Hippocampal formation (tissue), 2 donors: Measurements from ENCODE around the gene MRPL17.

Source experiments
- DNase-seq, 2 donors: peaks; one replicate each; lab custom pipeline; 2025; lab: John Stamatoyannopoulos, UW

MRPL17 gene

DNA sequence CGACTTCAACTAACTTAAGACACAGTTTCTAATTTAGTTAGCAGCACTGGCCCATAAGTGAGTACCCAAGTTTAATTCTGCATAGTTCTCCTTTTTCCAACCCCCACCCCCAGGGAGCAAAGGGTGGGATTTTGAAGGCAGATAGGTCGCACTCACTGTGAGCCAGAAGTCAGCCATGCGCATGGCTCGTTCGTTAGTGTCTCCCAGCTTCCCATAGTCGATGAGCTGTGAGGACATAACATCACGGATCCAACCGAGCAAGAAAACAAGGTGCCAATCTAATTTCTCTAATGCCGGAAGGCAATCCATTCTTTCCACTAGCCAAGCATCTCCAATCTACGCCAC lies 577 bp downstream of the MRPL17 start:
- DNase-seq = no peak

DNA sequence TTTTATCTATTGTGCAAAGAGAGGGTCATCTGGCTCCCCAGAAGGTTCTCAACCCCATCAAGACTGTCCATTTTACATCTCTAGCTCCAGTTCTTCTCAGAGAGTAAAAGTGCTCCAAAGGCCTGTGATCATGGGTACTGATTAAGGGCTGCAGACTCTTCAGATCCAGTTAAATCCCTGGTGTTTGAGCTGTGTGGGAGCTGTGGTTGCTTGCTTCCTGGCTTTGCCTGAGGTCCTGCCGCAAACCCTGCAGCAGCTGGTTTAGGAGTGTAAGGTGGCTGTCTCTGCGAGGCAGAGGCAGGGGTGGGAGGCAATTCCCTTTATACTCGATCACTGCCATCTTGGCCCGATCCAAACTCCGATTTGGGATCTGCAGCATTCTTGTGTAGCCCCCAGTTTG lies 1.2 kb downstream of the MRPL17 start:
- DNase-seq = no peak

DNA sequence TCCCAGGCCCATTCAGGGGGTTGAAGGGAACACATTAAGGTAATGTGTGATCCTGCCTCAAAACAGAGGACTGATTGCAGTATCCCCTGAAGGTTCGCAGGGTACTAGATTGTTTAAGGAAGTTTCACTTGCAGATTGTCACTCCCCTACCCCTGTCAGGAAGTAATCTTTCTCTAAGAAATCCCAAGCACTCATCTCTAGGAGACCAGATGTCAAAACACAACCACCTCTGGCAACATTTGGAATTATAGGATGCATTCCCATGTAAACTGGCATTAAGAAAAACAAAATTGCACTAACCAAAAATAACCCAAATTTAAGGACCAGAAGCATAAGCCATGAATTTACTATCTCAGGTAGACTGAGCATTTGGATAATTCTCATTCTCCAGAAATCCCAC lies 1.6 kb downstream of the MRPL17 start:
- no peak for DNase-seq

DNA sequence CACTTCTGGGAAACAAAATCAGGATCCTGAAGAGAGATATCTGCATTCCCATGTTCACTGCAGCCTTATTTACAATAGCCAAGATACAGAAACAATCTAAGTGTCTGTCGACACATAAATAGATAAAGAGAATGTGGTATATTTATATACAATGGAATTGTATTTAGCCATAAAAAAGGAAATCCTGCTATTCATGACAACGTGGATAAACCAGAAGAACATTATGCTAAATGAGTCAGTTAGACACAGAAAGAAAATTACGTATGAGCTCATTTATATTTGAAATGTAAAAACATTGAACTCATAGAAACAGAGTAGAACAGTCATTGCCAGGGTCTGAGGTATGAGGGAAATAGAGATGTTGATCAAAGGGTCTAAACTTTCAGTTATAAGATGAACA lies 6.1 kb downstream of the MRPL17 start:
- DNase-seq = no peak

DNA sequence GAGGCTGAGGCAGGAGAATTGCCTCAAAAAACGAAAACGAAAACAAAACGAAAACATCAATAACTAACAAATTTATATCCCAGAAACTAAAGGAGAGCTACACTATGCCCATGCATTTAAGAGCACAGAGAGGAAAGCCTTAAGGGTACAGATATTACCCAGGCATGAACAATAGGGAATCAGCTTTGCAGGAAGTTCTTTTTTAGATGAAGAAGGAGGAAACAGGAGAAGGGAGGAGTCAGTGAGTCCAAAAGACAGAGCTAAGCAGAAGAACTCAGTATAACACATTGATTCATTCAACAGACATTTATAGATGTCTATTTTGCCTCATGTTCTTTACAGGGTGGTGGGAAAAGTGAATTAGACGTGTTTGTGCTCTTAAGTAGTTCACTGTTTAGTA lies 8.3 kb downstream of the MRPL17 start:
- DNase-seq = no peak

DNA sequence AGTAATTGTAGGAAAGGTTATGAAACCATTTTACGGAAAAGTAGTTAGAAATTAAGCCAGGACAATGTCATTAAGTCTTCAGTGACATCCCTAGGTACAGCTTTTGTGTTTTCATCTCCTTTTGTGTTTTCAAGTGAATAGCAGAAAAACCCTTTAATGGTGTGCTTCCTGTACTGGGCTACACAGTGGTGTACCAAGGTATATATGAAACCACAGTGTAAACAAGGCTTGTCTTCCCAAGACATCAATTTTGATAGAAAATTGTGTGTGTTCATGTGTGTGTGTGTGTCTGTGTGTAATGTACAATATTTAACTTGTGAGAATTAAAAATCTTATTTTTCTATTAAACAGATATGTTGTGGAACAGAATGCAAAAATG lies 8.9 kb downstream of the MRPL17 start:
- no peak for DNase-seq

DNA sequence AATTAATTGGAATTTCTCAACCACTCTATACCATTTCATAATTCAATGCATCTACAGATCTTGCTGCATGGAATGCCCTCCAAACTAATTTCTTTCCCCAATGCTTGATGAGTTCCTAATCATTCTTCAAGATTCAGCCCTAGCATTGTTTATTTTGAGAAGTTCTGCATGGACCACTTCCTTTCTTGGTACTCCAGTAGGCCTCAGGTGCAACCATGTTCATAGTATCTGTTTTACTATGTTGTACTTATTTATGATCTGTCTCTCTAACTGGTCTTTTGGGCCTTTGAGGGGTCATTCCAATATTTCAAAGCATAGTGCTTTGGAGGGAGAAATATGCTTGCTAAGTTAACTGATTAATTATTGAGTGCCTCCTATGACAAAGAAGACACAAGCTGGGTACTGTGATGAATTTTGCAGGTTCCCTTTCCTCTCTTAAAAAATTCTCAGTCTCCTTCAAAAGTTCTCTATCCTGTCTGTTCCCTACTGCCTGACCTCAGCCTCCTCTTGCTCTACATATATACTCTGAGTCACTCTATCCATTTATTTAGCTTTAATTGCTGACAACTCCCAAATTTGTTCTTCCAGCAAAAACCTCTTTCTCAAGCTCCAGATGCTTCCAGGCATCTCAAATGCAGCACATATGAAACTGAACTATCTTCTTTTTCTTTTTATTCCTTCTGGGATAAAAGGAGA lies 9.5 kb downstream of the MRPL17 start:
- DNase-seq = no peak

DNA sequence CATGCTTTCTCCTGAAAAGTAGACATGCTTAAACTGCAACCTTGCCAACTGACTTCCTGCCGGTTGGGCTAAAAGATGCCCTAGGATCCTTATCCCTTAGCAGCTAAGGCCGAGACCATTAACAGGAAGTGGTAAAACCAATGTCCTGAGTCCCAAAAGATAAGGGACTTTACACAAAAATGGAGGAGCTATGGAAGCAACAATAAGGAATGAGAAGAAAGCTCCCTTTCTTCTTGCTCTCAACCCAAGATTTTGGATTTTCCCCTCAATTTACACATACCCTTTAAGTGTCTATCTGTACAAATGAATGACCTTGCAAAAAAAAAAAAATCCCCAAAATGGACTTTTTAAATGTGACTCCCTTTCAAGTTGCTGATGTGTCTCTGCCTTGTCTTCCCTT lies 11.1 kb downstream of the MRPL17 start:
- no peak for DNase-seq

DNA sequence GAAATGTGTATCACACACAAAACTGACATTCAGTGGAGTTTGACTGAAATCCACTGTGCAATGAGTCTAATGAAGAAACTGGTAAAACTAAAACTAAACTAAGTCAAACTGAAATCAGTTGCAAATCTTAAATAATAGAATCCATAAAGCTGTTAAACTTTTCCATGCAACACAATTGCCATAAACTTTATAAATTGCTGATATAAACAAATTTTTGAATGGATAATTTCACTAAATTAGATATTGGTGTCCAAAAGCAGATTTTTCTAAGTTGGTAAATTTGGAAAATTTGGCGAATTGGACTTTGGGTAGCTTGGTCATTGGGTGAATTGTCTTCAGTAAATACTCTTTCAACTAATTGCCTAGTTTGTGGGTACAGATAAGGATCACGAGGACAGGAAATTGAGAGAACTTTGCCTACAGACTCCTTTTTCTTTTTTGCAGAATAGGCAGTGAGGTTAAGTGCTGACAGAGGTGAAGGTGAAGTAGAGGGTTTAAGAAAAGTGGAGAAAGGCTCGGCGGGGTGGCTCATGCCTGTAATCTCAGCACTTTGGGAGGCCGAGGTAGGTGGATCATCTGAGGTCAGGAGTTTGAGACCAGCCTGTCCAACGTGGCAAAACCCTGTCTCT lies 12.8 kb downstream of the MRPL17 start:
- no peak for DNase-seq

DNA sequence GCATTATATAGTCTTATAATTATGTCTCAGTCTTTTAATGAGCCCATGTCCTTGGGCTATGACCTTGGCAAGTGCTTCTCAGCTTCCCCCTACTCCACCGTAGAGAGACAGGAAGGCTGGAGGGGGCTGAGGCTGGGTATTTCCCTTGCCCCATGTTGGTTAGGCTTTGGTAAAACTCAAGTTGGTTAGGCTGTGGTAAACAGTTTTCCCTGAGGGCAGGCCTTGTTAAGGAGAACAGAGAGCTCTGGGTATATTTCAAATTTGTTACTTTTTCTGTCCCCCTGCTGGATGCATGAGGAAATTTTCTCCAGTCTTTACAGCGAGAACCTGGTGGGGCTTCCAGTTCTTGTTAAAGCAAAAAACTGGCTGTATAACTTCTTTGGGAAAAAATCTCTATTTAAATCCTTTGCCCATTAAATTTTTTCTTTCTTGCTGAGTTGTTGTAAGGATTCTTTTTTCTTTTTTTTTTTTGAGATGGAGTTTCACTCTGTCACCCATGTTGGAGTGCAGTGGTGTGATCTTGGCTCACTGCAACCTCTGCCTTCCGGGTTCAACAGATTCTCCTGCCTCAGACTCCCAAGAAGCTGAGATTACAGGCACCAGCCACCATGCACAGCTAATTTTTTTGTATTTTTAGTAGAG lies 15.3 kb downstream of the MRPL17 start:
- DNase-seq = no peak

DNA sequence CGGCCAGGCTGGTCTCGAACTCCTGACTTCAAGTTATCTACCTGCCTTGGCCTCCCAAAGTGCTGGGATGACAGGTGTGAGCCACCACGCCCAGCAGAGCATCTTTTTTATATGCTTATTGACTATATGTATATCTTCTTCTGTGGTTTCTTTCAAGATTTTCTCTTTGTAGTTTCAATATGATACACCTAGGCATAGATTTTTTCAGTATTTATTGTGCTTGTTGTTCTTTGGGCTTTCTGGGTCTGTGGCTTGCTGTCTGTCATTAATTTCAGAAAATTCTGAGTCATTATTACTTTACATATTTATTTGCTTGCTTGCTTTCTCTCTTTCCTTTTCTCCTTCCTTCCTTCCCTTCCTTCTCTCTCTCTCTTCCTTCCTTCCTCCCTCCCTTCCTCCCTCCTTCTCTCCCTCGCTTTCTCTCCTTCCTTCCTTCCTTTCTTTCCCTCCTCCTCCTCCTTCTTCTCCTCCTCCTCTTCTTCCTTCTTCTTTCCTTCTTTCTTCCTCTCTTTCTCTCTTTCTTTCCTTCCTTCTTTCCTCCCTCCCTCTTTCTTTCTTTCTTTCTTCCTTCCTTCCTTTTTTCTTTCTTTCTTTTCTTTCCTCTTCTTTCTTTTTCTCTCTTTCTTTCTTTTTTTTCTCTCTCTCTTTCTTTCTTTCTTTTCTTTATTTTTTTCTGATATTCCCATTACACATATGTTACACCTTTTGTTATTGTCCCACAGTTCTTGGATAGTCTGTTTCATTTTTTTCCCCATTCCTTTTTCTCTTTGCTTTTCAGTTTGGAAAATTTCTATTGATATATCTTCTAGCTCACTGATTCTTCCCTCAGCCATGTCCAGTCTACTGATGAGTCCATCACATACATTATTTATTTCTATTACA lies 16.6 kb downstream of the MRPL17 start:
- DNase-seq = no peak

DNA sequence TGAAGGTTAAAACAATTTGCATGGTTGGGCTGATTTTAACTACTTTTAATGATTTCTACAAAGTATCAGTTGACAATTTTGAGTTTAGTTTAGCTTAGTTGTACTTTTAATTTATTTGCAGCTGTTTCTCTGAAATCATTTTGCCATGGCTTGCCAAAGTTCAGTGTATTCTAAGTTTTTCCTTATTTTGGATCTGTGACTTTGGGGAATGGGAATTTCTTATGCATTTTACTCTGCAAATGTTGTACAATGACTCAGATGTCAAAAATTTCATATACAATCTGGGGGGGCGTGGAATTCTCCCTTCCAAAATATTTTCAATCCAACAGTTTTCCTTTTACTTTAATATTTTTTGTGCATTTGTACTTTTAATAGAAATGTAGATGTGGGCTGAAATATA lies 18.6 kb downstream of the MRPL17 start:
- DNase-seq = no peak

DNA sequence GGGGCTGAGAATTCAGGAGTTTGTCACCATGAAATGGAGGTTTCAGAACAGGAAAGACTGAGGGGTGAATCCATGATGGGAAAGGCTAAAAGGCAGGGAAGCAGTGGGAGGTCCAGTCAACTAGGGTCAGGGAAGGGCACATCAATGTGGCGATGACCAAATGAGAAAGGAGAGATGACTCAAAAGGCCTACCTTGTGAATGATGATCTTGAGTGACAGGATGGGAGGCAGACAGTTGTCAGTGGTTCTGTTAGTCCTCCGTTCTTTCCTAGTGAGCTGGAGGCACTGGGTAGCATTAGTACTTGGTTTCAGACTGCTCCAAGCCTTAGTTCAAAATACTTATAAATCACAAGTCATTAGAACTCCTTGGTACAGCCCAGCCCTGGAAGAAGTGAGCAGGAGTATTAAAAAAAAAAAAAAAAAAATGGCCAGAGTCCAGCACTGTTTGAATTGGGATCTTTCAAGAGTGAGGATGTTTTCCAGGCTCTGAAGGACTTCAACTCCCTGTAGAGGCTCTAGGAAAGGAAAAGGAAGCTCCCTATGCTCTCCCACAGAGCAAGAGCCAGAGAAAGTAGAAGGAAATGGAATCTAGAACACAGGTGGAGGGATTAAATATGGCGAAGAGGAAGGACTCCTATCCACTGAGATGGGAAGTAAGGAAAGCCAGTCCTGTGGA lies 19.2 kb downstream of the MRPL17 start:
- DNase-seq = no peak

DNA sequence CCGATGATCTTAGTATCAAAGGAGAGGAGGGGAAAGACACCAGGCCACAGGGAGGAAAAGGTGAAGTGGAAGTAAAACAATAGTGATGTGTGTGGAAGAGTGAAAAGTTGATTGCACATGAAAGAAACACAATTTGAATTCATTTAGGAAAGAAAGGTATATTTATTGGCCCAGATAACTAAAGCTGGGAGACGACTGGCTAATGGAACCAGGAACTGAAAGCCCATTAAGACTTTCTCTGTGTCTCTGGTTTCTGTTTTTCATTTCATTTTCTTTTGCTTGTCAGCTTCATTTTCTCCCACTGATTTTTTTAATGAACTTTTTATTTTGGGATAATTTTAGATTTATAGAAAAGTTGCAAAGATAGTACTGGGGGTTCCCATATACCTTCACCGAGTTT lies 22.4 kb downstream of the MRPL17 start:
- no peak for DNase-seq

DNA sequence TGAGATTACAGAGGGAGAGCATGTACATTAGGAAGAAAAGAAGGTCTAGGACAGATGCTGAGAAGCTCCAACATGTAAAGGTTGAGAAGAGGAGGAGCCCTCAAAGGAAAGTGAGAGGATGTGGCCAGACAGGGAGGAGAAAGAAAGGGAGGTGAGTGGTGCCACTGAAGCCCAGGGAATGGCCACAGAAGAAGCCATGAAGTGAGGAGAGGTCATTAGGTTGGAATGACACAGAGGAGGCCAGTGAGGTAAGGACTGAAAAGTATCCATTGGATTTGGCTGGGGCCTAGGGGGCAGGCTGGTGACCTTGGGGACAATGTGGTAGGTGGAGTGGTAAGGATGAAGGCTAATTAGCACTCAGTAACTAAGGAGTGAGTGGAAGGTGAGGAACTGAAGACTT lies 24.5 kb downstream of the MRPL17 start:
- DNase-seq = no peak

DNA sequence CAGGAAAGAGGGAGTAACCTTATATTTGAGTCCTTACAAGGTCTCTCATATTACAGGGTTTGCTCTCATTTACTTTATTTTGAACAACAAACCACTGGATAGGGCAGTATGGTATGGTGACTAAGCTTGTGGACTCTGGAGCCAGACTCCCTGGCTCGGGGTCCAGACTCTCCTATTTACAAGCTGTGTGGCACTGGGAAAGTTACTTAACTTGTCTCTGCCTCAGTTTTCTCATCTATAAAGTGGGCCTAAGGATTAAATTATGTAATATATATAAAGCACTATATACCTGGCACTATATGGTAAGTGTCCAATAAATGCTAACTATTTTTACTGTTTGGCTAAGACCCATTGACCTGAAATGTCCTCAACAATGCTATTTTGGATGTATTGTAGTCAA lies 25.8 kb downstream of the MRPL17 start:
- no peak for DNase-seq

DNA sequence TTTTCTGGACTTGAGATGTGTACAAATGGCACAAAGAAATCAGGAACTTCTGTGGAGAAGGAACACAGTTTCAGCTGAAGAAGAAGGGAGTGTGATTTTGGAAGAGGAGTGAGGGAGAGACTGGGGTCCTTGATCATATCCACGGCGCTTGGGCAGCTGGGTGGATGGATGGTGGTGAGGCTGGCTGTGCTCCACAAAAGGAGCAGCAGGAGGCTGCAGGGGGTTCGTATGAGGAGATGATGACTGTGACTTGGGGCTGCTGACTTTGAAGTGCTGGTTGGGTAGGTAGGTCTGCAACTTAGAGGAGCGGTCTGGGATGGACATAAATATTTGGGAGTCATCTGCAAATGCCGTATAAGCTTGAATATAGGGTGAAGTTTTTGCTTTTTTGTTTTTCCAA lies 26.2 kb downstream of the MRPL17 start:
- DNase-seq = no peak

DNA sequence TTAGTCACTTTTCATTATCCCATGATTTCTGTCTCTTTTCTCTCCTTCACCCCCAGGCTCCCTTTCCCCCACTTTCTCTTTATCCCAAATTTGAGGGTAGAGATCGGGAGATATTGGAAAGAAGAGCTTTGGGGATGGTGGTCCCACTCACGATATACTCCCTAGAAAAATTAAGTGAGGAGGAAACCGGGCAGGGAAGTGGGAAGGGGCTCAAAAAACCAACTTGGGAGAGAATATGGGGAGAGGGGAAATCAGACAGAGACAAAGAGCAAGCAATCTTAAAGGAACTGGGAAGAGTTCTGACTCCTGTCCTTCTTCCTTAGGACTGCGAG lies 26.6 kb downstream of the MRPL17 start:
- DNase-seq = no peak

DNA sequence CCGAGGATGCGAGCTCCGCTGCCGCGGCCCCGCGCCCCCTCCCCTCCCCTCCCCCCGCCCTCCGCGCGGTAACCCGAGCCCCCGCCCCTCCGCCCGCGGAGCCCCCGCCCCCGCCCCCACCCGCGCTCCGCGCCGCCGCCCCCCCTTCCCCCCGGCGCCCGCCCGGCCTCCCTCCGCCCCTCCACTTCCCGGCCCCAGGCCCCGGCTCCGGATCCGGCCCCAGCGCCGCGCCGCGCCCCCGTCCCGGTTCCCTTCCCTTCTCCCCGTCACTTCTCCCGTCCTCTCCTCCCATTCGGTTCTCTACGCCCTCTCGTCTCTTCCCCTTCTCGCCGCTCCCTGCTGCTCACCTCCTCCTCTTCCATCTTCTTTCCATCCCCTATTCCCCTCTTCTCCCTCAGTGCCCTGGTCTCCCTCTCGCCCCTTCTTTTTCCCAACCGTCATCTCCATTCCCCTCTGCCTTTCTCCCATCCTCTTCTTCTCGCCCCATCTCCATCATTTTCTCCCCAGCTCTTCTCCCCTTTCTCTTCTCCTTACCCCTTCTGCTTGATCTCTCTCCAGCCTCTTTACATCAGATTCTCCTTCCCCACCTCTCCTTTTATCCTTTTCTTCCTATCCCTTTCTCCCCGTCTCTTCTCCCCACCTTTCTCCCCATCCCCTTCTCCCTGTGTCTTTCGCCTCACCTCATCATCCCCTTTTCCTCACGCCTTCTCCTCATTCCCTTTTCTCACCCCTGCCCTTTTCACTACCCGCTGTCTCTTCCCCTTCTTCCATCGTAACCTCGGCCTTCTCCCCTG lies 27.2 kb downstream of the MRPL17 start, which contains the start of gene DCHS1:
Gene DCHS1, minus strand, starts transcription at position 20 of the 794 bp plus-strand sequence. CDS start 14,196 bp downstream, outside the sequence.
- DNase-seq = no peak

DNA sequence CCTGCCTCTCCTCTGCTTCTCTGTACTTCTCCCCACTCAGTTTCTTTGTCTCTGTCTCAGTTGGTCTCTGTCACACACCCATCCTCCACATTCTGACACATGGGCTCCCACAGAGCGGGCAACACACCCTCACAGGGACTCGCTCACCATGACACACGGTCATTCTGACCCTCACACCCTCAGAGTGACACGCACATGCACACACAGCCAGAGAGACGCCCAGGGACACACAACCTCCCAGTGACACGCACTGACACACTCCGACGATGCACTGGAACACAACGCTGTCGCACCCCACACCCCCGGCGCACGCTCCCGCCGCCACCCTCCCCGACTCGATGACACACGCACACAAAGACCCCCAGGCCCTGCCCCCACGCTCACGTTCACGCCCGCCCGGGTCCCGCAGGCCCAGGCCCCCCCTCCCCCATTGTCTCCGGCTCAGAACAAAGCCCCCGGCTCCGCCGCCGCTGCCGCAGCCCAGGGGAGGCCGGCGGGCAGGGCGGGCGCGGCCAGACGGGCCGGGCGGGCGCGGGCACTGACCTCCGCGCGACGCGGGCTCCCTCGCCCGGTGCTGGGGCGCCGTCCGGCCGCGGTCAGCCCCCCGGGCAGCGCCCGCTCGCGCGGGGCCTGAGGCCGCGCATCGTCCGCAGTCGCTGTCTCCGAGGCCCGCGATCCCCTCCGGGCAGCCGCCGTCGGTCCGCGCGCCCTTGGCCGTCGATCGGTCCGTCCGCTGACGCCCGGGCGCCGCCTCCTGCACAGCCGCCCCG lies 27.9 kb downstream of the MRPL17 start:
- no peak for DNase-seq
